Upper lobe of right lung (tissue), 1 donor: ENCODE results near the gene TMEM178B. TPM values are rescaled to one million over a fixed set of nuclear protein-coding genes. Genes with fewer than 3 reads are reported as not detected.

Source experiments
- ATAC-seq: fragments of 200-7000 bp; cut with Tn5 transposase; one replicate; pipeline ENCODE4 v1.9.1; 2020; ENCODE audit warnings: mild to moderate bottlenecking, moderate library complexity
- DNase-seq: peaks from one replicate; pipeline ENCODE4 v3.0.0-alpha.2; 2020
- H3K27ac ChIP-seq: fragments of 200-600 bp; one replicate; pipeline ENCODE4 v1.8.0; 2022
- H3K27me3 ChIP-seq: fragments of 200-600 bp; one replicate; pipeline ENCODE4 v1.8.0; 2022; ENCODE audit warnings: mild to moderate bottlenecking
- H3K36me3 ChIP-seq: fragments of 200-600 bp; one replicate; pipeline ENCODE4 v1.8.0; 2022
- H3K4me1 ChIP-seq: fragments of 200-600 bp; one replicate; pipeline ENCODE4 v1.8.0; 2022
- H3K4me3 ChIP-seq: fragments of 200-600 bp; one replicate; pipeline ENCODE4 v1.8.0; 2022; ENCODE audit warnings: mild to moderate bottlenecking
- H3K9me3 ChIP-seq: fragments of 200-600 bp; one replicate; pipeline ENCODE4 v1.8.0; 2022
- CTCF ChIP-seq: fragments of 200-600 bp; IDR thresholded peaks from one replicate; pipeline ENCODE4 v1.8.0; 2022; ENCODE audit warnings: antibody characterized with exemption
- intact Hi-C: fragments of 100-400 bp; cut with DNase I; formaldehyde crosslinking; loops from one replicate; pipeline ENCODE4 v1.11.0; 2022
- total RNA-seq: library from RNA; stranded (reverse); fragmentation: NEBNext Ultra II Directional; extraction: Animal tissue kit (Norgen Biotek cat#: 25700); gene quantifications from one replicate; pipeline ENCODE4 v1.2.1, GENCODE V29; 2021
- donor health status: DM: no; HTN: yes; CAD: no; lungs with severe emphysema.

TMEM178B gene
- total RNA-seq, 1 donor from 2014 or later: 1.4 TPM

- Histone ChIP-seq H3K36me3 (no peaks in the 10 kb centered on the region), H3K9me3 (no peaks in the 10 kb centered on the region), H3K4me3 (no peak overlapping the region), H3K27ac (no peak overlapping the region), H3K4me1 (no peaks in the 10 kb centered on the region), H3K27me3 (no peaks in the 10 kb centered on the region)
- TF ChIP-seq CTCF: no peak
- DNase-seq (no peak), ATAC-seq (no peak)
- intact Hi-C loops: no loop called here
Observed at GRCh38 chr7:141430455-141431139, 356.7 kb downstream of the TMEM178B start.

GRCh38 chr7:141431140-141431479 lies 357.2 kb downstream of the TMEM178B start:
- TF ChIP-seq CTCF: no peak
- ATAC-seq: no peak
- no peaks in the 10 kb centered on the region for H3K9me3 ChIP-seq

GRCh38 chr7:141431711-141432110 lies 357.8 kb downstream of the TMEM178B start:
- no peaks in the 10 kb centered on the region for H3K36me3 ChIP-seq
- no peaks in the 10 kb centered on the region for H3K27me3 ChIP-seq
- intact Hi-C loops: no loop called here
- H3K4me1 ChIP-seq: no peaks in the 10 kb centered on the region
- TF ChIP-seq CTCF: no peak
- ATAC-seq: no peak
- no peaks in the 10 kb centered on the region for H3K9me3 ChIP-seq
- no peak overlapping the region for H3K27ac ChIP-seq
- DNase-seq: no peak
- H3K4me3 ChIP-seq: no peak overlapping the region

More at GRCh38 chr7:141431140-141431479, 357.2 kb downstream of the TMEM178B start:
- Histone ChIP-seq H3K27ac (no peak overlapping the region), H3K4me3 (no peak overlapping the region), H3K27me3 (no peaks in the 10 kb centered on the region), H3K36me3 (no peaks in the 10 kb centered on the region), H3K4me1 (no peaks in the 10 kb centered on the region)
- intact Hi-C loops: no loop called here
- no peak for DNase-seq

GRCh38 chr7:141433698-141434097 lies 359.8 kb downstream of the TMEM178B start:
- no peak overlapping the region for H3K27ac ChIP-seq
- H3K36me3 ChIP-seq: no peaks in the 10 kb centered on the region
- no peak for TF ChIP-seq CTCF
- no peak for ATAC-seq
- intact Hi-C loops: no loop called here
- DNase-seq: no peak
- H3K4me3 ChIP-seq: no peak overlapping the region
- H3K4me1 ChIP-seq: no peaks in the 10 kb centered on the region
- H3K27me3 ChIP-seq: no peaks in the 10 kb centered on the region
- H3K9me3 ChIP-seq: no peaks in the 10 kb centered on the region

- no peak overlapping the region for H3K4me3 ChIP-seq
- intact Hi-C loops: no loop called here
- ATAC-seq: no peak
- DNase-seq: no peak
- H3K27ac ChIP-seq: no peak overlapping the region
- no peak for TF ChIP-seq CTCF
- H3K27me3 ChIP-seq: no peaks in the 10 kb centered on the region
- H3K36me3 ChIP-seq: no peaks in the 10 kb centered on the region
- no peaks in the 10 kb centered on the region for H3K9me3 ChIP-seq
- no peaks in the 10 kb centered on the region for H3K4me1 ChIP-seq
Observed at GRCh38 chr7:141436139-141436538, 362.3 kb downstream of the TMEM178B start.
